HG03103 (cell line): ENCODE measurements around the gene CACNA2D4.

Source experiments
- ATAC-seq: cut with Tn5 transposase; IDR thresholded peaks from one replicate; pipeline ENCODE4 v1.9.1; 2021; ENCODE audit warnings: low read depth; ENCODE audit not compliant: unreplicated experiment

The CACNA2D4 gene

GRCh38 chr12:1847411-1847810 is 71.0 kb downstream of the CACNA2D4 start:
- ATAC-seq: no peak

- ATAC-seq: no peak
Measured at GRCh38 chr12:1846421-1847405, 71.7 kb downstream of the CACNA2D4 start.

- no peak for ATAC-seq
Measured at GRCh38 chr12:1845886-1846285, 72.6 kb downstream of the CACNA2D4 start.

GRCh38 chr12:1845427-1845826 is 73.0 kb downstream of the CACNA2D4 start:
- ATAC-seq: no peak

GRCh38 chr12:1844661-1845409 is 73.6 kb downstream of the CACNA2D4 start:
- ATAC-seq: no peak

- ATAC-seq: no peak
Measured at GRCh38 chr12:1844223-1844622, 74.2 kb downstream of the CACNA2D4 start.

- ATAC-seq: no peak
Measured at GRCh38 chr12:1843641-1844005, 74.8 kb downstream of the CACNA2D4 start.

GRCh38 chr12:1842905-1843640 is 75.4 kb downstream of the CACNA2D4 start:
- no peak for ATAC-seq

- ATAC-seq: no peak
Measured at GRCh38 chr12:1842183-1842904, 76.1 kb downstream of the CACNA2D4 start.

GRCh38 chr12:1841586-1842182 is 76.8 kb downstream of the CACNA2D4 start:
- ATAC-seq: no peak

- no peak for ATAC-seq
Measured at GRCh38 chr12:1840981-1841425, 77.4 kb downstream of the CACNA2D4 start.

GRCh38 chr12:1839956-1840951 is 78.2 kb downstream of the CACNA2D4 start:
- no peak for ATAC-seq

- ATAC-seq: no peak
Measured at GRCh38 chr12:1839464-1839863, 79.0 kb downstream of the CACNA2D4 start.

GRCh38 chr12:1838994-1839365 is 79.5 kb downstream of the CACNA2D4 start:
- ATAC-seq: no peak

GRCh38 chr12:1838205-1838993 is 80.1 kb downstream of the CACNA2D4 start:
- no peak for ATAC-seq

- no peak for ATAC-seq
Measured at GRCh38 chr12:1837541-1838204, 80.8 kb downstream of the CACNA2D4 start.

- ATAC-seq: no peak
Measured at GRCh38 chr12:1836854-1837421, 81.5 kb downstream of the CACNA2D4 start.
